Right forelimb (tissue), 1 donor: ENCODE results near the gene DTX2.
"Not testable (repeated sequence)": the region's sequence is repeated elsewhere in the genome, so short reads cannot be mapped to it uniquely, and the experiment has no call there.

Experiments used
- DNase-seq: peaks from one replicate; pipeline ENCODE4 v3.0.0-alpha.2; 2018

DTX2 gene

DNA sequence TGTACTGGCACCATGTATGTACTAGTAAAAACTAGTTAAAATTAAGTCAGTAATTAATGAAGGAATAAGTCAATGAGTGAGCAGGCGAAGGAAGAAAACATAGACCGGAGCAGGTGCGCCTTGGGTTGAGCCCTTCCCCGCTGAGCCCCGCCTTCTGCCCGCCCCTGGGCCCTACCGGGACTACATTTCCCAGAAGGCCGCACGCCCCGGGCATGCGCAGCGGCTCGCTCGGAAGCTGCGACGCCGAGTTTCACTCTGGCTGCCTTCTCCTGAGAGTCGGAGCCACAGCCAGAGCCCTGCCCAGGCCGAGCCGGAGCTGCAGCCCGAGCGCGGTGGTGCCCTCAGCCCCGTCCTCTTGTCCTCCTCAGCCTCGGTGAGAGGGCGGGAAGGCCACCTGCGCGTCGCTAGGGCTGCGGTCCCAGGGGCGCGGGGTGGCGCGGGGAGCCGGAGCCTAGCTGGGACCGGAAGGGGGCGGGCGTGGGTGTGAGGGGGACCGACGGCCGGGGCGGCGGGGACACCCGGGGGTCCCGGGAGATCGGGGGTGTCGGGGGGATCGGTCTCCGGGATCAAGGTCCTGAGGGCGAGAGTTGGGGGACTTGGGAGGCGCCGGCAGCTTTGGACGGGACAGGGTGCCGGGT lies at the start of gene DTX2:
TSS of gene DTX2 (plus strand) at position 246 of the 638 bp plus-strand sequence. CDS start 18,801 bp downstream, outside the sequence.
- DNase-seq, result not testable (repeated sequence)

DNA sequence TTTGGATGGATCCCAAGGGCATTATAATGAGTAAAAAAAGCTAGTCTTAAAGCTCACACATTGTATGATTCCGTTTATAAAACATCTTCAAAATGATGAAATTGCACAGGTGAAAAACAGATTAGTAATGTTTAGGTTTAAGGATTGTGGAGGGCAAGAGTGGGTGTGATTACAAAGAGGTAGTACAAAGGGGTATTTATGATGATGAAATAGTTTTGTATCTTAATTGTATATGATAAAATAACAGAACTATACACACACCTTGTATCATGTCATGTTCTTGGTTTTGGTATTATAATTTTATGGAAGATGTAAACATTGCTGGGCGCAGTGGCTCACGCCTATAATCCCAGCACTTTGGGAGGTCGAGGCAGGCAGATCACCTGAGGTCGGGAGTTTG lies 49.3 kb upstream of the DTX2 start:
- no peak for DNase-seq

DNA sequence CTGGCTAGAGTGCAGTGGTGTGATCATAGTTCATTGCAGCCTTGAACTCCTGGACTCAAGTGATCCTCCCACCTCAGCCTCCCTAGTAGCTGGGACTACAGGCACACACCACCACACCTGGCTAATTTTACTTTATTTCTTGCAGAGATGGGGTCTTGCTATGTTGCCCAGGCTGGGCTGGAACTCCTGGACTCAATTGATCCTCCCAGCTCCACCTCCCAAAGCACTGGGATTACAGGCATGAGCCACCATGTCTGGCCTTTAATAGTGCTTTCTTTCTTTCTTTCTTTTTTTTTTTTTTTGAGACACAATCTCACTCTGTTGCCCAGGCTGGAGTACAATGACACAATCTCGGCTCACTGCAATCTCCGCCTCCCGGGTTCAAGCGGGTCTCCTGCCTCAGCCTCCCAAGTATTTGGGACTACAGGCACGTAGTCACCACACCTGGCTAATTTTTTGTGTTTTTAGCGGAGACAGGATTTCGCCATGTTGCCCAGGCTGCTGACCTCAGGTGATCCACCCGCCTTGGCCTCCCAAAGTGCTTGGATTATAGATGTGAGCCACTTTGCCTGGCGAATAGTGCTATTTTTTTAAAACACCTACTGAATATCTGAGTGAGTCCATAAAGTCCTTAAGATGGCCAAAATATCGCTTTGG lies 43.7 kb upstream of the DTX2 start:
- not testable (repeated sequence) for DNase-seq

DNA sequence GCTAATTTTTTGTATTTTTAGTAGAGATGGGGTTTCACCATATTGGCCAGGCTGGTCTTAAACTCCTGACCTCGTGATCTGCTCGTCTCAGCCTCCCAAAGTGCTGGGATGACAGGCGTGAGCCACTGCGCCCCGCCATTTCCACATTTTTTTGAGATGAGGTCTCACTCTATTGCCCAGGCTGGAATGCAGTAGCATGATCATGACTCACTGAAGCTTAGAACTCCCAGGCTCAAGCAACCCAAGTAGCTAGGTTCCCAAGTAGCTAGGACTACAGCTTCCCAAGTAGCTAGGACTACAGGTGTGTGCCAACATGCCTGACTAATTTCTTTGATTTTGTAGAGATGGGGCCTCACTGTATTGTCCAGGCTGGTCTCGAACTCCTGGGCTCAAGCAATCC lies 40.4 kb upstream of the DTX2 start:
- DNase-seq, result not testable (repeated sequence)

DNA sequence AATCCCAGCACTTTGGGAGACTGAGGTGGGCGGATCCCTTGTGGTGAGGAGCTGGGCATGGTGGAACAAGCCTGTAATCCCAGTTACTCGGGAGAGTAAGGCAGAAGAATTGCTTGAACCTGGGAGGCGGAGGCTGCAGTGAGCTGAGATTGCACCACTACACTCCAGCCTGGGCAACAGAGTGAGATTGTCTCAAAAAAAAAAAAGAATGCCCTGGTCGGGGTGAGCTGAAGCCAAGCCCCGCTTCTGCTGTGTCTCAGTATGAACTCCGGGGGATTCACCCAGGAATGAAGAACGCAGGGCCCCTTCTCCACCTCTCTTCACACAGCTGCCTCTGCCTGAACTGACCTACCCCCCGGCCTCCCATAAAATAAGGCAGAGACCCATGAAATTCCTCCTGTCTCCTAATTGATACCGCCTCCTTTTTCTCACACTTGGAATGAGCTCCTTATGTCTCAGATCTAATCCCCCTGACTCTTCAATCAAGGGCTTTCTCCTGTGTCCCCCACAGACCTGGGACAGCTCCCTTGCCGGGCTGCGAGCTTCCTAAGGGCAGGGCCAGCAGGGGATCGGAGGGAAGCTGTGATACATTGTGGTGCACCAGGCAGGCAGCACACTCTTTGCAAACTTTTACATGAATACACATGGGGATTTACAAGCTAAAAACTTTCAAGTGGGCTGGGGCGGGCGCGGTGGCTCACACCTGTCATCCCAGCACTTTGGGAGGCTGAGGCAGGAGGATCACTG lies 37.7 kb upstream of the DTX2 start:
- DNase-seq, result no peak

DNA sequence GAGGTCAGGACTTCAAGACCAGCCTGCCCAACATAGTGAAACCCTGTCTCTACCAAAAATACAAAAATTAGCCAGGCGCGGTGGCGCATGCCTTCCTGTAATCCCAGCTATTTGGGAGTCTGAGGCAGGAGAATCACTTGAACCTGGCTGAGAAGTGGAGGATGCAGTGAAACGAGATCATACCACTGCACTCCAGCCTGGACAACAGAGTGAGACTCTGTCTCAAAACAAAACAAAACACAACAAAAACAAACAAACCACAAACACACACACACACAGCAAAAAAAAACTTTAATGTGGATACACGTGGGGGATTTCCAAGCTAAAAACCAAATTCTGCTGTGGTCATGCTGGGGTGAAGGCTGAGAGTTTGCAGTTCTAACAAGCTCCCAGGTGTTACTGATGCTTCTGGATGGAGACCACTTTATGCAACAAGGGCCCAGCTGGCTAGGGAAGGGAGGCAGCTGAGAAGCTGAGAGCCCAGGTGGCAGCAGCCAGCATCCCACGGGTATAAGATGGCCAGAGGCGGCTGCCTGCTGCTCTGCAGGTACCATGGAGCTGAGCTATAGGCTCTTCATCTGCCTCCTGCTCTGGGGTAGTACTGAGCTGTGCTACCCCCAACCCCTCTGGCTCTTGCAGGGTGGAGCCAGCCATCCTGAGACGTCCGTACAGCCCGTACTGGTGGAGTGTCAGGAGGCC lies 36.9 kb upstream of the DTX2 start, which contains the start of gene ZP3:
TSS of gene ZP3 (plus strand) at position 538 of the 699 bp plus-strand sequence. CDS start at position 553, 15 bp downstream.
- no peak for DNase-seq

DNA sequence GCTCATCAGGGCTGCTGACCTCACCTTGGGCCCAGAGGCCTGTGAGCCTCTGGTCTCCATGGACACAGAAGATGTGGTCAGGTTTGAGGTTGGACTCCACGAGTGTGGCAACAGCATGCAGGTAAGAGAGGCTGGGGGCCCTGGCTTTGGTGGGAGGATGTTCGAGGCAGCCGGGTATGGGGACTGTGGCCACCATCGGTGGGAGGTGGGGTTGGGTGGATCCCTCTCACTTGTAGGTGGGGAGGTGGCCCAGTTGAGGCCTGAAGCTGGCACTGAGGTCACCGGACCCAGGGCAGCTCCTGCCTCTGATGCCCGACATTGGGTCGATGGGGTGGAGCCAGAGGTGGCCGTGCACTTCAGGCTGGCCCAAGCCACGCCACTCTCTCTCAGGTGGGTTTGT lies 36.4 kb upstream of the DTX2 start:
- DNase-seq, result no peak

DNA sequence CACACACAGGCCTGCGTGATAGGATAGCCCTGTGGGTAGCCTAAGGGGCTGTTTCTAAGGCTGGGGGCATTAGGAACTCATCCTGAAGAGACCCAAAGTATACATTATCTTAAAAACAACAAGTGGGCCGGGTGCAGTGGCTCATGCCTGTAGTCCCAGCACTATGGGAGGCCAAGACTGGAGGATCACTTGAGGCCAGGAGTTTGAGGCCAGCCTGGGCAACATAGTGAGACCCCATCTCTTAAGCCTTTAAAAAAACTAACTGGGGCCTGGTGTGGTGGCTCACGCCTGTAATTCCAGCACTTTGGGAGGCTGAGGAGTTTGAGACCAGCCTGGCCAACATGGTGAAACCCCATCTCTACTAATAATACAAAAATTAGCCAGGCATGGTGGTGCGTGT lies 36.0 kb upstream of the DTX2 start:
- DNase-seq, result not testable (repeated sequence)

DNA sequence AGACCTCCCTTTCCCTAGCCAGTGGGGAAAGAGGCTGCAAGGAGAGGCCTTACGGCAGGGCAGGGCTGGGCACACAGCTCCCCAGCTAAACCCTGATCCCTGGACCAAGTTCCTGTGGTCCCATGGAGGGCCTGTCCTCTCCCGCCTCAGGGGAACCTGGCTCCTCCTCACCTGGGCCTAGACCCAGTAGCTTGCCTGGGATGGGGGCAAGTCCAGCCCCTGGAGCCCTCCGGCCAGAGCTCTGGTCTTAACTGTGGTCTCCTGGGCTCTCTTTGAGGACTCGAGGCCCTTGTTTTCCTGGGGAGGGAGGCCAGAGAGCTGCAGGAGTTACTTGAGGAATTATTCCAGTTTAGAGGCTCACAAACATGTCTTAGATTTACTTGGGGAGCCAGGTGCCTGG lies 35.3 kb upstream of the DTX2 start:
- DNase-seq, result no peak

DNA sequence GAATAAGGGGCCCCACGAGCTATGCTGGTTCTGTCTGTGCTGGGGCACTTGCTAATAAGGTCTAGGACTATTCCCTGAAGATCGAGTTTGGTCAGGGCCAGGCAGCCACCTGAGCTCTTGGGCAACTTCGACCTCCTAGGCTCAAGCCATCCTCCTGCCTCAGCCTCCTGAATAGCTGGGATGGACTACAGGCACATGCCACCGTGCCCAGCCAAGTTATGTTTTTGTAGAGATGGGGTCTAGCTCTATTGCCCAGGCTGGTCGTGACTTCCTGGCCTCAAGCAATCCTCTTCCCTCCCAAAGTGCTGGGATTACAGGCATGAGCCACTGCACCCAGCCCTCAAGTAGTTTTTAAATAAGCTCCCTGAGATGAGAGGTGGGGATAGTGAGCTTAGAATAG lies 33.9 kb upstream of the DTX2 start:
- no peak for DNase-seq

DNA sequence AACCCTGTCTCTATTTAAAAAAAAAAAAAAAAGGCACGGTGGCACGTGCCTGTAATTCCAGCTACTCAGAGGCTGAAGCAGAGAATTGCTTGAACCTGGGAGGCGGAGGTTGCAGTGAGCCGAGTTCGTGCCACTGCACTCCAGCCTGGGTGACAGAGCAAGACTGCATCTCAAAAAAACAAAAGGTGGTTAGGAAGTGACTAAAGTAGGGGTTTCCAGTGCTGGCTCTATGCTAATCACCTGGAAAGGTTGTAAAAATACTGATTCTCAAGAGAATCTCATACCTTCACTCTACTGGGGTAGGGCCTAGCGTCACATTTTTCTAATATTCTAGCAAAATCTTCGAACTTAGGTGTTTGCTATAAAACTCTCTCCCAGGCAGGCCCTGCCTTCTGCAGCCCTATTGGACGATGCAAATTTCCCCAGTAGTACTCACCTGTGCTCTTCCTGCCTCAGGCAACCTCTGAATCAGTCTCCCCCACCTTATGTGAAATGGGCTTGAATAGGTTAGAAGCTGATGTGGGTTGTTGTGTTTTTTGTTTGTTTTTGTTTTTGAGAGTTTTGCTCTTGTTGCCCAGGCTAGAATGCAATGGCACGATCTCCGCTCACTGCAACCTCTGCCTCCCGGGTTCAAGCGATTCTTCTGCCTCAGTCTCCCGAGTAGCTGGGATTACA lies 33.2 kb upstream of the DTX2 start:
- DNase-seq, result no peak

DNA sequence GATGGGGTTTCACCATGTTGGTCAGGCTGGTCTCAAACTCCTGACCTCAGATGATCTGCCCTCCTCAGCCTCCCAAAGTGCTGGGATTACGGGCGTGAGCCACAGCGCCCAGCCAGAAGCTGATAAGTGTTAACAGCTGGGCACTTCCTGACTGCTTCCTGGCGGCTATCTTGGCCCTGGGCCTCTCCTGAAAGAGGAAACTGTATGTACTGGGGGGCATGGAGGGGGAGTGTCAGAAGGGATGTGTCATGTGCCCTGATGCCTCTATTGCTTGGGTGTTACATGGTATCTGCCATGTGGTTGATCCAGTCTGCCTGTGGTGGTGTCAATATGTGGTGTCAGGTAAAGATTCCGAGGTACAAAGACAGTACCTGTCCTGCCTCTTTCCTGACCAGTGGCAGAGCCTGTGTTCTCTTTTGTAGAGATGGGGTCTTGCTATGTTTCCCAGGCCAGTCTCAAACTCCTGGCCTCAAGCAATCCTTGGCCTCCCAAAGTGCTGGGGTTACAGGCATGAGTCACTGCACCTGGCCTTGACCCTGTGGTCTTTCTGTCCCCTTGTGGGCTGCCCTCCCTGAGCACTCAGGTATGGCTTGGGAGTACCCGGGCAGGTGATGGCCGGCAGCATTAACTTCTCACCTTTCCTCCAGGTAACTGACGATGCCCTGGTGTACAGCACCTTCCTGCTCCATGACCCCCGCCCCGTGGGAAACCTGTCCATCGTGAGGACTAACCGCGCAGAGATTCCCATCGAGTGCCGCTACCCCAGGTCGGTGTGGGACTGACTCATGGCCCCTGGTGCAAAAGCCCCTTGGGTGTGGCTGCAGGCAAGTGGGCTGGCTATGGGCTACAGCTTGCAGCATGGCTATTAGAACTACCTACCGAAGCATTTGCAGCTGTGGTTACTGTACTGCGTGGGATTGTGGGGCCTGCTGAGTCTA lies 32.4 kb upstream of the DTX2 start:
- DNase-seq, result no peak

DNA sequence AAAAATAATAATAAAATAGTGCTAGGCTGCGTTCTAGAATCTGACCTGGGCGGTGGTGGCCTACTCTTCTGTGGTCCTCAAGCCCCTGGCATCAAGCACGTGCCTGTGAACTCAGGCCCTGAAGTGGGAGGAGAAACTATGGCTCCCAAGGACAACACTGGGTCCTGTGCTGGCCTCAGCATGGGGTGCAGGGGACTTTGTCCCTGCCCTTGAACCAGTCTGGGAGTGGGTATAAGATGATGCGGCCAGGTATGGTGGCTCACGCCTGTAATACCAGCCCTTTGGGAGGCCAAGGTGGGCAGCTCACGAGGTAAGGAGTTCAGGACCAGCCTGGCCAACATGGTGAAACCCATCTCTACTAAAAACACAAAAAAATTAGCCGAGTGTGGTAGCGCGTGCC lies 31.3 kb upstream of the DTX2 start:
- DNase-seq, result no peak

DNA sequence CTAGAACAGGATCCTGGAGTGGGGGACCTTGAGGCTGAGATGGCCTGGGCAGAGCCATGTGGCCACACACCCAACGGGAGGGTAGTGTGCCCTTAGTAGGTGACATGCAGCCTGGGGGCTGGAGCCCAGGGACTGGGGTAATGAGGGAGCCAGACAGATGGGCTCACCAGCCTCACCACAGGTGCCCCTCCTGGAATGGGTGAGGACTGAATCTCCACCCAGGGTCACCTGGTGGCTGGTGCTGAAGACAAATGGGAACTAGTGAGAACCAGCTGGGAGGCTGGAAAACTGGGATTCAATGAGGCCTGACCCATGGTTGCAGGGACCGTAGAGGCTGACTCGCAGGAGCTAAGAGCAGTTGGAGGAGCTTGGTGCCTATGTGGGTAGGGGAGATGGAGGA lies 30.7 kb upstream of the DTX2 start:
- DNase-seq, result no peak

DNA sequence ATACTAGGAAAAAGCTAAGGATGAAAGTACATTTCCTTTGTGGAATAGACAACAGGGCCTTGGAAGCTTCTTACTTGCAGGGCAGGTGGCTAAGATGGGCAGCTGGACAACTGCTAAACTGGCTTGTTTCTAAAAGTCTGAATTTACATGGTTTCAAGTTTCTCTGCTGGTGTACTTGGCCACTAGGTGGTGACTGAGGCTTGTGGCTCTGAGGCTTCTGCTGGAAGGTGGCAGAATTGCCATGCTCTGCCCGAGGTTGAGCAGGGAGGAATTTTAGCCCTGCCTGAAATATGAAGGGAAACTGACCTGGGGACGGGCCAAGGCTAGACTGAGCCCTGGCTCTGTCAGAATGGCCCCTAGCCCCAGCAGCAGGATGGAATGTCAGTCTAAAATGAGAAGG lies 23.6 kb upstream of the DTX2 start:
- peak; percentile 62 for DNase-seq

DNA sequence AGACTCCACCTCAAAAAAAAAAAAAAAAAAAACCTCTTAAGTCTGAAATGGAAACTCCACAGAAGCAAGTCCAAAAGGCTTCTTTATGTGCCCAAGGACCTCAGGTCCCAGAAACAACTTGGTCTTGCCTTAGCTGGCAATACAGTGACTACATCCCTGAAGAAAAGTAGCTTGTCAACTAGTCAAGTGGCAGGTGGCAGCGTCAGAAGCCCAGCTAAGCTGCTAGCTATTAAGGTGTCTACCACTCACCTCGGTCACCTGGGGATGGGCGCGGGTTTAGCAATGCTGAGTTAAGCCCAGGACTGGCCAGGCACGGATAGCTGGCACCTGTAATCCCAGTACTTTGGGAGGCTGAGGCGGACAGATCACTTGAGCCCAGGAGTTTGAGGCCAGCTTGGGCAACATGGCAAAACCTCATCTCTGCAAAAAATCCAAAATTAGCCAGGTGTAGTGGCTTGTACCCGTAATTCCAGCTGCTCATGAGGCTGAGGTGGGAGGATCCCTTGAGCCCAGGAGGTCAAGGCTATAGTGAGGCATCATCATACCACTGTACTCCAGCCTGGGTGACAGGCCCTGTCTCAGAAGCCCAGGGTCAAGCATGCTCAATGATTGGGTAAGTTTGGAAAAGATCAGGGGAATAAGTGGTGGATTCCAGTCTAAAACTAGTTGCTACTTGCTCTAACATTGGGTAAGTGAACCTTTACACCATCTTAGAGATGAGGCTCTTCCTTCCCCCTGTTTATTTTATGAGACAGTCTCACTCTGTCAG lies 22.2 kb upstream of the DTX2 start:
- DNase-seq, result not testable (repeated sequence)

DNA sequence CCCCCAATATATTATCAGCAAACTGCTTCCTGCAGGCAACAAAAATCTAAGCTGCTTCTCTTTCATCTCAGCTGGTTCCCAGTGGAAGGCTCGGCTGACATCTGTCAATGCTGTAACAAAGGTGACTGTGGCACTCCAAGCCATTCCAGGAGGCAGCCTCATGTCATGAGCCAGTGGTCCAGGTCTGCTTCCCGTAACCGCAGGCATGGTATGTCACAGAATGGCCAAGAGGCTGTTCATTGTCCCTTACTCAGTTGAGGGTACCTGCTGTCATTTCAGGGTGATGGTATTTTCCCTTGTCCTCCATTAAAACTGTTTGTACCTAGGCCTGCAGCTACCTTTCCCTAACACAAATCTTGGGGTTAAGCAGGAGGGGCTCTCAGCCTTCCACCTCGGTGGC lies 21.1 kb upstream of the DTX2 start:
- DNase-seq, result not testable (repeated sequence)

DNA sequence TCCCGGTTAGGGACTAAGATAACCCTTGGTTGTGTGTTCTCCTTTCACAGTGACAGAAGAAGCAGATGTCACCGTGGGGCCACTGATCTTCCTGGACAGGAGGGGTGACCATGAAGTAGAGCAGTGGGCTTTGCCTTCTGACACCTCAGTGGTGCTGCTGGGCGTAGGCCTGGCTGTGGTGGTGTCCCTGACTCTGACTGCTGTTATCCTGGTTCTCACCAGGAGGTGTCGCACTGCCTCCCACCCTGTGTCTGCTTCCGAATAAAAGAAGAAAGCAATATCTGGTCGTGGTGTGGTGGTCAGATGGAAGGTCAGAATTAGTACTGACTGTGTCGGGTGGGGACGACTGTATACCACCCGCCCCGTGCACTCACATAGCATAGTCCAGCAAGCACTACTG lies 19.7 kb upstream of the DTX2 start:
- DNase-seq, result not testable (repeated sequence)

DNA sequence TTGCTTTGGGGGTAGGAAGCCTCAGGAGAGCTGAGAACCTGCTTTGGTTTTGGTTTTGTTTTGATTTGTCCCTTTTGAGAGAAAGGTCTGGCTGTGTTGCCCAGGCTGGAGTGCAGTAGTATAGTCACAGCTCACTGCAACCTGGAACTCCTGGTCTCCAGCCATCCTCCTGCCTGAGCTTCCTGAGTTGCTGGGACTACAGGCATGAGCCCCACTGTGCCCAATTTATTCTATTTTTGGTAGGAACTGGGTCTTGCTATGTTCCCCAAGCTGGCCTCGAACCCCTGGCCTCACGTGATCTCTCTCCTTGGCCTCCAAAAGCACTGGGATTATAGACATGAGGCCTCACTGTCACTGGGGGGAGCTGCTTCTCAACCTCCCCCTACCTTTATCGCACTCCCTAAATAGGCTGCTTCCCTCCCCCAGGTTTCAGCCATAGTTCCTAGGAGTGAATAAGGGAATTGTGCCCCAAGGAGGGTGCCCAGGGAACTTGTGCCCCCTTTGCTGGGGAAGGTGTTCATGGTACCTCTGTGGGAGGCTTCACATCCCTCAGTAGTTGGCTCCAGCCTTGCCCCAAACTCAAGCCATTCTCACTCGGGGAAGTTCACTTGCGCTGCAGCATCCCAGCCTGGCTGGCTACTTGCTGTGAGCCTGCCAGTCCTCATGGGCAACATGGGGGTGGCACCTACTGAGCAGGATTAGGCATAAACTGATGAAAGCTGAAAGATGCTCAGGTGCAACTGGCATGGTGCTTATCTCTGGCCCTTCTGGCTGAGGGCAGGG lies 18.7 kb upstream of the DTX2 start:
- DNase-seq, result not testable (repeated sequence)

DNA sequence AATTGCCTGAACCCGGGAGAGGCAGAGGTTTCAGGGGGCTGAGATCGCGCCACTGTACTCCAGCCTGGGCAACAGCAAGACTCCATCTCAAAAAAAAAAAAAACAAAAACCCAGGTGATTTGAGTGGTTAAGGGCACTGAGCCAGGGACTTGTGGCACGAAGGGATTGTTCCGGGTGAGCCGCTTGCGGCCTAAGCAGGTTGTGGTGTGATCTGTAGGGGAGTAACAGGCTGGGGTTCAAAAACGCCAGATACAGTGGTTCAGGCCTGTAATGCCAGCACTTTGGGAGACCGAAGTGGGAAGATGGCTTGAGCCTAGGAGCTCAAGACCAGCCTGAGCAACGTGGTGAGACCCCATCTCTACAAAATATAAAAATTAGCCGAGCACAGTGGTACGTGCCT lies 17.7 kb upstream of the DTX2 start:
- not testable (repeated sequence) for DNase-seq
